ENCODE results near the gene TNRC6B.
A peak's percentile ranks its signal among the peaks of the same experiment; 100 is the strongest.
"Not testable (repeated sequence)": the region's sequence is repeated elsewhere in the genome, so short reads cannot be mapped to it uniquely, and the experiment has no call there.

Gene TNRC6B

GRCh38 chr22:40177738-40178416 lies at the start of gene TNRC6B:
TNRC6B (plus strand) TSS chr22:40177925; CDS start chr22:40178136, 211 bp downstream.
- peak; percentile 92 for DNase-seq

GRCh38 chr22:40128989-40129388 lies 48.7 kb upstream of the TNRC6B start:
- no peak for DNase-seq

- DNase-seq: no peak
These were observed 40.6 kb upstream of the TNRC6B start for GRCh38 chr22:40137132-40137531.

- no peak for DNase-seq
These were observed 38.9 kb upstream of the TNRC6B start for GRCh38 chr22:40138866-40139265.

GRCh38 chr22:40147388-40148176 lies 30.1 kb upstream of the TNRC6B start:
- no peak for DNase-seq

- no peak for DNase-seq
These were observed 24.5 kb upstream of the TNRC6B start for GRCh38 chr22:40153192-40153591.

GRCh38 chr22:40153705-40154104 lies 24.0 kb upstream of the TNRC6B start:
- DNase-seq: no peak

GRCh38 chr22:40156001-40156516 lies 21.7 kb upstream of the TNRC6B start:
- DNase-seq: no peak

- not testable (repeated sequence) for DNase-seq
These were observed 21.0 kb upstream of the TNRC6B start for GRCh38 chr22:40156682-40157081.

- no peak for DNase-seq
These were observed 20.3 kb upstream of the TNRC6B start for GRCh38 chr22:40157330-40157945.

GRCh38 chr22:40161194-40161593 lies 16.5 kb upstream of the TNRC6B start:
- no peak for DNase-seq

- DNase-seq: not testable (repeated sequence)
These were observed 12.2 kb upstream of the TNRC6B start for GRCh38 chr22:40165537-40165936.

- DNase-seq: no peak
These were observed 2.0 kb upstream of the TNRC6B start for GRCh38 chr22:40175611-40176244.

GRCh38 chr22:40176921-40177737 lies 596 bp upstream of the TNRC6B start:
- DNase-seq: no peak

- peak; percentile 50 for DNase-seq
These were observed 988 bp downstream of the TNRC6B start for GRCh38 chr22:40178417-40179409.

GRCh38 chr22:40179526-40179925 lies 1.8 kb downstream of the TNRC6B start:
- DNase-seq: no peak

GRCh38 chr22:40180403-40180802 lies 2.7 kb downstream of the TNRC6B start:
- DNase-seq: no peak

GRCh38 chr22:40181323-40181722 lies 3.6 kb downstream of the TNRC6B start:
- no peak for DNase-seq

GRCh38 chr22:40182231-40182835 lies 4.6 kb downstream of the TNRC6B start:
- peak; percentile 6 for DNase-seq

GRCh38 chr22:40183029-40183581 lies 5.4 kb downstream of the TNRC6B start:
- no peak for DNase-seq

Data from NCI-H524 treated with DMSO at 0.1 percent for 48 hours (cell line).